K562 (cell line): ENCODE measurements around the gene MAD1L1. TPM values are rescaled to one million over a fixed set of nuclear protein-coding genes. Genes with fewer than 3 reads are reported as not detected.

Experiments
- BHLHE40 ChIP-seq: IDR thresholded peaks from 2 replicates; pipeline ENCODE4 v1.6.1; 2011; ENCODE audit warnings: low read length, improper control_type of control experiment
- CBX3 ChIP-seq, 2 experiments: IDR thresholded peaks; 1 replicate in 1 of 2; 2 replicates in 1 of 2; pipeline ENCODE4 v1.6.1; 2012; ENCODE audit warnings: inconsistent platforms in 2 of 2, low read length in 2 of 2, borderline replicate concordance in 1 of 2, control low read depth in 1 of 2
- CBX8 ChIP-seq: fragments of 200-600 bp; sonication (generic); IDR thresholded peaks from 2 replicates; pipeline ENCODE4 v1.6.1; 2012; ENCODE audit warnings: borderline replicate concordance, mixed run types, low read depth, mild to moderate bottlenecking, moderate library complexity, mixed read lengths, low read length, control low read depth, inconsistent platforms; ENCODE audit not compliant: poor library complexity, severe bottlenecking; ENCODE audit errors: extremely low read depth
- COPS2 ChIP-seq: fragments of 450-650 bp; conservative IDR thresholded peaks from 2 replicates; pipeline ENCODE4 v1.6.1; 2016; ENCODE audit warnings: mild to moderate bottlenecking, moderate library complexity
- EWSR1 ChIP-seq: fragments of 450-650 bp; IDR thresholded peaks from 2 replicates; pipeline ENCODE4 v1.6.1; 2018; ENCODE audit warnings: borderline replicate concordance, mild to moderate bottlenecking, low read depth, moderate library complexity; ENCODE audit not compliant: partially characterized antibody
- FIP1L1 ChIP-seq: fragments of 200-400 bp; formaldehyde crosslinking; IDR thresholded peaks from 2 replicates; pipeline ENCODE4 v1.6.1; 2018; ENCODE audit warnings: mild to moderate bottlenecking, low read depth, low read length; ENCODE audit not compliant: poor library complexity, severe bottlenecking
- FOXA3 ChIP-seq, 2 experiments: fragments of 450-650 bp in 1 of 2; sonication (generic) in 1 of 2; formaldehyde crosslinking; IDR thresholded peaks in 1 of 2; conservative IDR thresholded peaks in 1 of 2; 2 replicates each; pipeline versions ENCODE4 v1.4.0 to v1.8.0; 2020 to 2022; ENCODE audit warnings: mild to moderate bottlenecking in 2 of 2, missing genetic modification reagents in 1 of 2
- HDAC1 ChIP-seq, 2 experiments: fragments of 450-650 bp; IDR thresholded peaks; 2 replicates each; pipeline ENCODE4 v1.6.1; 2016 to 2017; ENCODE audit warnings: inconsistent platforms in 1 of 2, mild to moderate bottlenecking in 1 of 2, moderate library complexity in 1 of 2
- HMG20A ChIP-seq: fragments of 450-650 bp; formaldehyde crosslinking; conservative IDR thresholded peaks from 2 replicates; pipeline ENCODE4 v1.4.0; 2020; ENCODE audit warnings: mild to moderate bottlenecking, mixed read lengths
- MTA1 ChIP-seq: fragments of 450-650 bp; IDR thresholded peaks from 2 replicates; pipeline ENCODE4 v1.6.1; 2017; ENCODE audit warnings: borderline replicate concordance
- NCOA1 ChIP-seq: fragments of 450-650 bp; IDR thresholded peaks from 2 replicates; pipeline ENCODE4 v1.6.1; 2016; ENCODE audit warnings: low read depth
- NCOA2 ChIP-seq, 2 experiments: fragments of 450-650 bp; IDR thresholded peaks; 2 replicates each; pipeline ENCODE4 v1.6.1; 2018; ENCODE audit warnings: mild to moderate bottlenecking in 2 of 2, moderate library complexity in 1 of 2; ENCODE audit not compliant: partially characterized antibody in 2 of 2
- PML ChIP-seq: IDR thresholded peaks from 2 replicates; pipeline ENCODE4 v1.6.1; 2012; ENCODE audit warnings: low read length, inconsistent platforms
- TEAD1 ChIP-seq, 2 experiments: fragments of 450-650 bp in 1 of 2; sonication (generic) in 1 of 2; formaldehyde crosslinking; IDR thresholded peaks; 2 replicates each; pipeline versions ENCODE4 v1.4.0 to v1.8.0; 2020 to 2022; ENCODE audit warnings: mild to moderate bottlenecking in 2 of 2, missing genetic modification reagents in 1 of 2
- TFAM ChIP-seq: fragments of 250-450 bp; sonication (Bioruptor Pico); conservative IDR thresholded peaks from 2 replicates; pipeline ENCODE4 v1.5.0; 2021; ENCODE audit warnings: mild to moderate bottlenecking, moderate library complexity
- ZNF24 ChIP-seq: fragments of 450-650 bp; IDR thresholded peaks from 2 replicates; pipeline ENCODE4 v1.6.1; 2016
- ZNF408 ChIP-seq: fragments of 250-450 bp; sonication (Bioruptor Pico); IDR thresholded peaks from 2 replicates; pipeline ENCODE4 v1.4.0; 2020; ENCODE audit warnings: low read depth, mild to moderate bottlenecking, moderate library complexity
- ZNF583 ChIP-seq: fragments of 250-450 bp; sonication (Bioruptor Pico); IDR thresholded peaks from 2 replicates; pipeline ENCODE4 v1.4.0; 2020
- polyA plus RNA-seq, 8 experiments: library from polyadenylated mRNA; depleted of rRNA in 4 of 8; stranded (reverse) in 5 of 8; unstranded in 3 of 8; fragments of >200 nt; fragmentation: Nextera tagmentation in 2 of 8; fragmentation: Illumina TruSeq in 1 of 8; extraction: Ambion mirVana in 2 of 8; extraction: Trizol in 1 of 8; gene quantifications; 2 replicates each; pipeline versions ENCODE4 v1.2.1 to v1.2.3, GENCODE V29; 2011 to 2014; ENCODE audit warnings: inconsistent platforms in 1 of 8, missing spikeins in 1 of 8
- total RNA-seq, 7 experiments: library from RNA; depleted of rRNA in 6 of 7; stranded (reverse); fragments of >200 nt in 6 of 7; fragmentation: Illumina TruSeq in 2 of 7; extraction: Trizol in 2 of 7; gene quantifications; 2 replicates each; pipeline versions ENCODE4 v1.2.1 to v1.2.3, GENCODE V29; 2011 to 2021; ENCODE audit warnings: low replicate concordance in 1 of 7
- TF ChIP-seq, protein P1 (sequence below), 2 experiments: IDR thresholded peaks; 2 replicates each; pipeline ENCODE4 v1.6.1; 2011; ENCODE audit warnings: borderline replicate concordance in 1 of 2, control low read depth in 1 of 2, low read depth in 1 of 2, low read length in 1 of 2, mild to moderate bottlenecking in 1 of 2, mixed read lengths in 1 of 2, moderate library complexity in 1 of 2; ENCODE audit not compliant: insufficient read depth in 1 of 2, insufficient read length in 1 of 2, poor library complexity in 1 of 2, severe bottlenecking in 1 of 2; ENCODE audit errors: extremely low read depth in 1 of 2
- TF ChIP-seq, protein P2 (sequence below): fragments of 450-650 bp; IDR thresholded peaks from 2 replicates; pipeline ENCODE4 v1.6.1; 2016
- TF ChIP-seq, protein P3 (sequence below), 2 experiments: fragments of 450-650 bp; conservative IDR thresholded peaks; 2 replicates each; pipeline ENCODE4 v1.6.1; 2017; ENCODE audit warnings: mild to moderate bottlenecking in 2 of 2, moderate library complexity in 2 of 2
- TF ChIP-seq, protein P4 (sequence below), 2 experiments: fragments of 250-450 bp in 1 of 2; fragments of 450-650 bp in 1 of 2; sonication (Bioruptor Pico) in 1 of 2; IDR thresholded peaks; 2 replicates each; pipeline versions ENCODE4 v1.6.1 to v1.8.0; 2016 to 2021; ENCODE audit warnings: mild to moderate bottlenecking in 2 of 2, moderate library complexity in 2 of 2, missing compliant biosample characterization in 1 of 2, missing genetic modification characterization in 1 of 2

Gene MAD1L1
- total and polyA plus RNA-seq, 9 of the 15 experiments (the other 6 are each of a cell fraction or from before 2014, with no cell fraction given), result 1.7 to 89.7 (median 18.0) TPM

DNA sequence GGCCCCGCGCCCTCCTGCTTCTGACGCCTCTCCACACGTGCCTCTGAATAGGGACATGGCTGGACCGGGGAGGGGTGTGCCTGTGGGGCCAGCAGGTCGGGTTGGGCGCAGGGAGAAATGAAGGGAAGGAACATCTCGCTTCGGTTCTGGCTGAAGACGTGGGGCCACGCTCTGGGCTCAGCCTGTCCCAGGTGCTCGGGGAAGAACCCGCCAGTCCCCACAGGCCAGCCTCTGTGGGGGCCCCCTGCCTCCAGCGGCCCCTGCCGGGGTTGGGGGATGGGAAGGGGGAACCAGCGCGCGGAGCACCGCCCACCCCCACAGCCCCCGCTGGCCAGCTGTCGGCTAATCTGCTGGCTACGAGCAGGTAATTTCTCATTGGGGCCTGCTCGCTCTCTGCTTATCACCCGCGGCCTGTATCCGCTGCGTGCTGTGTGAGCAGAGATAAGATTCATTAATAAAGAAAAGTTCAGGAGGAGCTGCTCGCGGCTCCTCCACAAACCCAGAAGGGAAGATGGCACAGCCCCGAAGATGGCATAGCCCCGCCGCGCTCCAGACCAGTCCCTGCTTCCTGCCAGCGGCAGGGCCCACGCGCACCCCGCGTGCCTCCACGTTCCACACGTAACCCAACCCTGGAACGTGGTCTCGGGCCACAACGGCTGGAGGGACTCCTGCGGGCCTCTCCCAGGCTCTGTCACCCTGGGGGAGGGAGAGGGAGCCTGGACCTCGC is 376.4 kb downstream of the MAD1L1 start (continued):
- TF ChIP-seq FOXA3 (CRISPR knock-in tag; conservative IDR thresholded peaks at IDR 0.05 in 1 of 2, IDR thresholded peaks at IDR 0.05 in 1 of 2) (0 out of 4 replicates have a peak, but pooled peaks of 1 of the 2 experiments have one; percentile 21), TEAD1 (CRISPR knock-in tag; IDR thresholded peaks at IDR 0.05) (peak in 1 of 2 experiments; percentile 83; a peak in 2 of 4 replicates), TFAM (CRISPR knock-in tag) (no peak), EWSR1 (no peak), BHLHE40 (peak; percentile 82), NCOA1 (peak; percentile 63; the same call in 1 of the 2 replicates), MTA1 (peak; percentile 80; the same call in 1 of the 2 replicates), ZNF408 (CRISPR knock-in tag) (no peak), CBX8 (no peak), HMG20A (no peak), FIP1L1 (peak; percentile 90), CBX3 (IDR thresholded peaks at IDR 0.05; ENCODE audit: borderline replicate concordance in 1 of 2, low read length in 2 of 2) (0 out of 3 replicates have a peak, but pooled peaks of 1 of the 2 experiments have one; percentile 72), PML (peak; percentile 97), ZNF24 (0 out of 2 replicates have a peak, but pooled peaks have one; percentile 28), ZNF583 (CRISPR knock-in tag) (peak; percentile 57; the same call in 1 of the 2 replicates), NCOA2 (IDR thresholded peaks at IDR 0.05; ENCODE audit: partially characterized antibody in 2 of 2) (no peak), COPS2 (no peak), HDAC1 (IDR thresholded peaks at IDR 0.05) (peak in 1 of 2 experiments; percentile 45; a peak in 2 of 4 replicates)
- TF ChIP-seq, protein P1, sequence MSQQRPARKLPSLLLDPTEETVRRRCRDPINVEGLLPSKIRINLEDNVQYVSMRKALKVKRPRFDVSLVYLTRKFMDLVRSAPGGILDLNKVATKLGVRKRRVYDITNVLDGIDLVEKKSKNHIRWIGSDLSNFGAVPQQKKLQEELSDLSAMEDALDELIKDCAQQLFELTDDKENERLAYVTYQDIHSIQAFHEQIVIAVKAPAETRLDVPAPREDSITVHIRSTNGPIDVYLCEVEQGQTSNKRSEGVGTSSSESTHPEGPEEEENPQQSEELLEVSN (IDR thresholded peaks at IDR 0.05; ENCODE audit: borderline replicate concordance in 1 of 2, extremely low read depth in 1 of 2, insufficient read depth in 1 of 2, insufficient read length in 1 of 2, low read depth in 1 of 2, low read length in 1 of 2, poor library complexity in 1 of 2, severe bottlenecking in 1 of 2), result peak; percentile 87 to 90
- TF ChIP-seq, protein P2, sequence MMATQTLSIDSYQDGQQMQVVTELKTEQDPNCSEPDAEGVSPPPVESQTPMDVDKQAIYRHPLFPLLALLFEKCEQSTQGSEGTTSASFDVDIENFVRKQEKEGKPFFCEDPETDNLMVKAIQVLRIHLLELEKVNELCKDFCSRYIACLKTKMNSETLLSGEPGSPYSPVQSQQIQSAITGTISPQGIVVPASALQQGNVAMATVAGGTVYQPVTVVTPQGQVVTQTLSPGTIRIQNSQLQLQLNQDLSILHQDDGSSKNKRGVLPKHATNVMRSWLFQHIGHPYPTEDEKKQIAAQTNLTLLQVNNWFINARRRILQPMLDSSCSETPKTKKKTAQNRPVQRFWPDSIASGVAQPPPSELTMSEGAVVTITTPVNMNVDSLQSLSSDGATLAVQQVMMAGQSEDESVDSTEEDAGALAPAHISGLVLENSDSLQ, result peak; percentile 52; the same call in 1 of the 2 replicates
- TF ChIP-seq, protein P3, sequence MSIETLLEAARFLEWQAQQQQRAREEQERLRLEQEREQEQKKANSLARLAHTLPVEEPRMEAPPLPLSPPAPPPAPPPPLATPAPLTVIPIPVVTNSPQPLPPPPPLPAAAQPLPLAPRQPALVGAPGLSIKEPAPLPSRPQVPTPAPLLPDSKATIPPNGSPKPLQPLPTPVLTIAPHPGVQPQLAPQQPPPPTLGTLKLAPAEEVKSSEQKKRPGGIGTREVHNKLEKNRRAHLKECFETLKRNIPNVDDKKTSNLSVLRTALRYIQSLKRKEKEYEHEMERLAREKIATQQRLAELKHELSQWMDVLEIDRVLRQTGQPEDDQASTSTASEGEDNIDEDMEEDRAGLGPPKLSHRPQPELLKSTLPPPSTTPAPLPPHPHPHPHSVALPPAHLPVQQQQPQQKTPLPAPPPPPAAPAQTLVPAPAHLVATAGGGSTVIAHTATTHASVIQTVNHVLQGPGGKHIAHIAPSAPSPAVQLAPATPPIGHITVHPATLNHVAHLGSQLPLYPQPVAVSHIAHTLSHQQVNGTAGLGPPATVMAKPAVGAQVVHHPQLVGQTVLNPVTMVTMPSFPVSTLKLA (conservative IDR thresholded peaks at IDR 0.05), result peak; percentile 80 to 89
- TF ChIP-seq, protein P4, sequence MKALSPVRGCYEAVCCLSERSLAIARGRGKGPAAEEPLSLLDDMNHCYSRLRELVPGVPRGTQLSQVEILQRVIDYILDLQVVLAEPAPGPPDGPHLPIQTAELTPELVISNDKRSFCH (CRISPR knock-in tag; IDR thresholded peaks at IDR 0.05), result no peak
- TF ChIP-seq, protein P4 (tag; IDR thresholded peaks at IDR 0.05), result peak; percentile 62
